ENCODE measurements around the gene ZFHX2.
"Not testable (repeated sequence)": the region's sequence is repeated elsewhere in the genome, so short reads cannot be mapped to it uniquely, and the experiment has no call there.

Gene ZFHX2

DNA sequence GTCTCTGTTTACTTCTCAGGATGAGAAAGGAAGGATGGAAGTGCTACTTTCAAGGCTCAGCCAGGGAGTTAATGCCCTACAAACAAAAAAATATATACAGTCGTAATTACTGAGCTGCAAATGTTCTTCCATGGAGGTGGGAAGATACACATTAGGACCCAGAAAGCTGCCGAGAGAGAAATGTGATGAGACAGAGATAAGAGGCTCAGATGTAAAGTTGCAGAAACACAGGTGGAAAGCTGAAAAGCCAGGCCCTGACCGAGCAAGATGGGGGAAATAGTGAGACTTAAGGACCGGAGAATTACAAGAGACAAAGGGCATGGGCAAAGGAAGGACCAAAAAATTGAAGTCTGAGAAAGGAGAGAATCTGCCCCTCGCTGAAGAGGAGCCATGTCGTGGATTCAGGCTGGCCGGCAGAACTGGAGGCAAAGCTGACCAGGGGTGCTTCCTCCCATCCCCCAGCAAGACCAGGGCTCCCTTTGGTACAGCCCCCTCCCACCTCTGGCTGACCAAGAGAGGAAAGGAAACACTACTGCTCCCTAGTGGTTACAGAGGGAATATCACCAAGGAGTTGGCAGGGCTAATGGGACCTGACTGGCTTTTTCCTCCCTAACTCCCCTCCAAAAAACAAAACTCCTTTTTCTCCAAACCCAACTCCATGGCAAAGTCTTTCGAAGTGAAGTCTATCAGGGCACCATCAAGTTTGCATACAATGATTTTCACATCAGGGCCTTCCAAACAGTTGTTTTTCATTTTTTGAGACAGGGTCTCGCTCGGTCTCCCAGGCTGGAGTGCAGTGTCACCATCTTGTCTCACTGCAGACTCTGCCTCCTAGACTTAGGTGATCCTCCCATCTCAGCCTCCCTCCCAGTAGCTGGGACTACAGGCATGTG is 12.1 kb downstream of the ZFHX2 start:
- DNase-seq (ENCODE audit: low spot score): peak; percentile 56

DNA sequence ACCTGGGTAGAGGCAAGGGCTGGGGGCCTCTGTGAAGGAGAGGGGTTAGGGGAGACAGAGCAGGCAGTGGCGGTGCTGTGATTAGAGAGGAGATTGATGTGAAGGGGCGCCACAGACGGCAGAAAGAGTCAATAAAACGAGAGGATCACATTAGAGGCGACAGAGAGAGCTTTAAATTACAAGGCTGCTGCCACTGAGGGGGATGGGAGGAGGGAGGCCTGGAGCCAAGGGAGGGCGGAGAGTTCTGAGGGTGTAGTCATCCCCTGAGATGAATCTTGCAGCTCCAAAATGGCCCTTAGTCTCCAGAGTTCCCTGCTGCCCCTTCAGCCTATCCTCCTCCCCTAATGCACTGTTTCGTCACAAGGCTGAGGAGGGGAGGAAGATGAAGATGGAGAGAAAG is 12.8 kb downstream of the ZFHX2 start:
- no peak for DNase-seq (ENCODE audit: low spot score)

DNA sequence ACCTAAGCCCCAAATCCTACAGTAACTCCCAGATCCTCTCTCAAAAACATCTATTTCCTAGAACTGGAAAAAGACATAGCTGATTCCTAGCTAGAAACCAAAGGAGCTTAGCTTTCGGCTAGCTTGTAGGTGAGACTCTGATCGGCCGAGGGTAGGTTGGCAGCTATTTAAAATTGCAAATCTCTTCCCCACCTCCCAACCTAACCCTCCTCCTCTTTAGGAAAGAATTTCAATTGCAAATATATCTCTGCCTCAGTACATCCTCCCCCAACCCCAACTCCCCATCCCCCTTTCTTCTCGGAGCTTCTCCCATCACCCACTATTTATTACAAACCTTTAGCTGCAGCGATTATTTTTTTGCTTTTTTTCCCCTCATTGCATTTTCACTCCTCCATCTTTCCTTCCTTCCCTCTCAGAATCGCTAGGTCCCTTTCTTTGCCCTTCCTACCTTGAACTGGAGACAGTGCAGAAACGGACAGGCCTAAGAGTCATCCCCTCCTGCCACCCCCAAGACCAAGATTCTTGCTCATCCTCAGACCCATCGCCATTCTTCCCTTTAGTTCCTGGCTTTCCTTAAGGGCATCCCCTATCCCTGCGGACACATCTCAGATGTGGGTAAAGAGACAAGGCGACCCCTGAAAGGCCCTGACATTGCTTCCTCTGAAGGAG is 13.4 kb downstream of the ZFHX2 start:
- DNase-seq (ENCODE audit: low spot score): no peak

DNA sequence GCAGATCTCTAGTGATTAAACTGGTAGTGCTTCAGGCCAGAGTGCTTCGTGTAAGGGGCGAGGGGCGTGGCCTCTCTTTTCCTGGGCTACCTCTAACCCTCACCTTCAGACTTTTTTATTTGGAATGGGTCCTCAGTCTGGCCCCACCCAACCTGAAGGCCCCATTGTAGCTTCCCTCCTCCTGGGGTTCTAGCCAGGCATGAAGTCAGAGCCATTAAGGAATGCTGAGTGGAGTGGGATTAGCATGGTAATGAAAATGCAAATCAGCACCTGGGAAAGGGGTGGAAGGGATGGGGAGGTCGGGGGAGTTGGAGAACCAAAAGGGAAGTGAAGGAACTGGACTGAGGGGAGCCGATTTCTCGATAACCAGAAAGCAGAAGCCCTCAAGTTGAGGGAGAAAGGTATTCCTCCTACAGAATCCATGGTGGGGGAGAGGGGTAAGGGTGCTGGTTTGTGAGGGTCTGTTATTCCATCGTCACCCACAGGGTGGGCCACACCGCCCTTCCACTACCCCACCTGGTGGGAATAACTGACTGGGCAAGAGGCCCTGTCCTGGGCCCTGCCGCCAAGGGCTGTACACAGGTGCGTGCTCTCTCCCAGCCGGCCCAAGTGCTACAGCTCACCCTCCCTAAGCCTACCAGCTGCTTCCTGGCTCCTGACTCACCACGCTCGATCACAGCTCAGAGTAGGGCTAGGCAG is 14.1 kb downstream of the ZFHX2 start:
- no peak for DNase-seq (ENCODE audit: low spot score)

DNA sequence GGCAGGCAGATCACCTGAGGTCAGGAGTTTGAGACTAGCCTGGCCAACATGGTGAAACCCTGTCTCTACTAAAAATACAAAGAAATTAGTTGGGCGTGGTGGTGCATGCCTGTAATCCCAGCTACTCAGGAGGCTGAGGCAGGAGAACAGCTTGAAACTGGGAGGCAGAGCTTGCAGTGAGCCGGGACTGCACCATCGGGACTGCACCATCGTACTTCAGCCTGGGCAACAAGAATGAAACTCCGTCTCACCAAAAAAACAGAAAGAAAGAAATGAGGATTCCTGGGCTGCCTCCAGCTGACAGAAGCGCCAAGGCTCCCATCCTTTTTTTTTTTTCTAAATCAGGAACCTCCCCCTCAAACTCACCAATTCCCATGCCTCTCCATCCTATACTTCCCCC is 14.7 kb downstream of the ZFHX2 start:
- not testable (repeated sequence) for DNase-seq (ENCODE audit: low spot score)

DNA sequence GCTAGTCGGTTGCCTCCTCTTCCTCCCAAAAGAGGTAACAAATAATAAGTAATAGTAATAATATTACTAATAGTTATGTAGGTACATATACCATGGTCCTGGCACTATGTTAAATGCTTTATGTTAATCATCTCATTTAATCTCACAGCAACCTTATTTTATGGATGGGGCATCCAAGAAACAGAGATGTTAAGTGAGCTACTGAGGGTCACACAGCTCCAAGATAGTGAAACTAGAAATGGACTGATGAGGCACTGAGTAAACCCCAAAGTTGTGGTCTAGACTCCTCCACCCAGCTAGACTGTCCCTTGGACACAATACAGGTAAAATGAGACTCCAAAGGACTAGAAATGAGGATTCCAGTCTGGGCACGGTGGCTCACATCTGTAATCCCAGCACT is 15.1 kb downstream of the ZFHX2 start:
- no peak for DNase-seq (ENCODE audit: low spot score)

DNA sequence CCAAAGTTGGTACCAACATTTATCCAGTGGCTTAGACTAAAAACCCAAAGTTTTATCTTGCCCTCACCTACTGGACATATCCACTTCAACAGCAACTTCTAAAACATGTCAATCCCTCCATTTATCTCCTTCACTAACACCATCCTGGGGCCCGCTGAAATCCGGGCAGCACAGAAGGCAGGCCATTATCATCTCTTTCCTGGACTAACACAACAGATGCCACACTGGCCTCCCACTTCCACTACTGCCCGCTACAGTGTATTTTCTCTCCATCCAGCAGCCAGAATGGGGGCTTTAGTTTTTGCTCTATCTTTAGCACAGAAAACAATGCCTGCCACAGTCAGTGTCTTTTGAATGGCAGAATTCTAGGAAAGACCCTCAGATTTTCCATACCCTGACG is 15.6 kb downstream of the ZFHX2 start:
- no peak for DNase-seq (ENCODE audit: low spot score)

DNA sequence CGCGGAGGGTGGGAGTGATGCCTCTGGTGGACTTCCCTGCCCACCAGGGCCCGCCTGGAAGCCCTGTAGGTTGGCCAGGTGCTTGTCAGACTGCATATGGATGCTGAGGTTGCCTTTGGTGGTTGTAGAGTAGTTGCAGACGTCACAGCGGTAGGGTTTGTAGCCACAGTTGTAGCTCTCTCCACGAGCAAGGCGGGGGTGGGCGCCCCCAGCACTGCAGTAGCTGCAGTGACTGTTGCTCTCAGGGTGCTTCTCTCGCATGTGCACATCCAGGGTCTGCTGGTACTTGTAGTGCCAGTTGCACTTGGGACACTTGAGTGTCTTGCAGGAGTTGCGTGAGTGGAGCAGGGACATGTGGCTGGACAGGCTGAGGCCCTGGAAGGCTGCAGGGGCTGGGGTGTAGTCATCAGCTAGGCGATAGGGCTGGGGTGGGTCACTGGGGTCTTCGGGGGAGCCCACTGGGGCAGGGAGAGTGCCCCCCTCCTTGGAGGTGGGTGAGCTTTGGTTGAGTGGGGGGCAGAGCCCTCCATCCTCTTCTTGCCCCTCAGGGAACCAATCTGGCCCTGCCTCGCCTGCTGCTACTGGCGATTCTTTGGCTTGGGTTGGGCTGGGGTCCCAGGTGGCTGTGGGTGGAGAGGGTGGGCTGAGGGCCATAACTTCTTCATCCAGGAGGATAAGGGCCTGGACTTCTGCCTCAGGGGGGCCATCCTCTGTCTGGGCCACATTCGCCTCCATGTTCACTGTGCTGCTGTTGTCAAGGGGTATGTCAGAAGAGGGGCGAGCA is 17.7 kb downstream of the ZFHX2 start:
- no peak for DNase-seq (ENCODE audit: low spot score)

DNA sequence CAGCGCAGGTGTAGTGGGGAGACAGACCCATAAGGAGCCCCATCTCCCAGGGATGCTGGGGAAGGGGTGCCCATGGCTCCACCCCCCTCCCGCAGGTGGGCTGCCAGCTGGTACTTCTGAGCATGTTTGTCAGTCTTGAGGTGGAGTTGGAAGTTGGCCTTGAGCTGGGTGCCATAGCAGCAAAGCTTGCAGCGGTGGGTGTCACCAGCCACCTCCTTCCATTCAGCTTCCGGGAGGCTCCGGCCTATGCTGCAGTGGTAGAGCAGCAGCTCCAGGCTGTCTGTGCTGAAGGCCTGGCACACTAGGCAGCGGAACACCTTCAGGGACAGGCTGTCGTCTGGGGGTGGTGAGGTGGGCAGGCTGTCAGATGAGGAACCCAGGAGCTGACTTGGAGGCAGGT is 18.9 kb downstream of the ZFHX2 start:
- DNase-seq (ENCODE audit: low spot score): no peak

DNA sequence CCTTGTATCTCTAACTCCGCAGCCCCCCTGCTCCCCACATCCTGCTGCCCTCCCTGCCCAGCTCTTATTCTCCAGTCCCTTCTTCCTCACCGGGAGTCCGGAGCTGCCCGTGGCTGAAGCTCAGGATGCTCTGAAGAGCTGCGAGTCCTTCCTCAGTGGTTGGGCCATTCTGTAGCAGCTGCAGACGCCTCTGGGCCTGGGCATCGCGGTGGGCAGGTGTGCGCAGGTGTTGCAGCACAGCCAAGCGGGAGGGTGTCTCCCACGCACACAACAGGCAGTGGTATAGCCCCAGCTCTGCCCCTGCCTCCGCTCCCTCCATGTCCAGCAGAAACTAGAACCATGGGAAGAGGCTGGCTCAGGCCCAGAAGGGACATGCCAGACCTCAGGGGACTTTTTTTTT is 20.2 kb downstream of the ZFHX2 start:
- DNase-seq (ENCODE audit: low spot score): no peak

DNA sequence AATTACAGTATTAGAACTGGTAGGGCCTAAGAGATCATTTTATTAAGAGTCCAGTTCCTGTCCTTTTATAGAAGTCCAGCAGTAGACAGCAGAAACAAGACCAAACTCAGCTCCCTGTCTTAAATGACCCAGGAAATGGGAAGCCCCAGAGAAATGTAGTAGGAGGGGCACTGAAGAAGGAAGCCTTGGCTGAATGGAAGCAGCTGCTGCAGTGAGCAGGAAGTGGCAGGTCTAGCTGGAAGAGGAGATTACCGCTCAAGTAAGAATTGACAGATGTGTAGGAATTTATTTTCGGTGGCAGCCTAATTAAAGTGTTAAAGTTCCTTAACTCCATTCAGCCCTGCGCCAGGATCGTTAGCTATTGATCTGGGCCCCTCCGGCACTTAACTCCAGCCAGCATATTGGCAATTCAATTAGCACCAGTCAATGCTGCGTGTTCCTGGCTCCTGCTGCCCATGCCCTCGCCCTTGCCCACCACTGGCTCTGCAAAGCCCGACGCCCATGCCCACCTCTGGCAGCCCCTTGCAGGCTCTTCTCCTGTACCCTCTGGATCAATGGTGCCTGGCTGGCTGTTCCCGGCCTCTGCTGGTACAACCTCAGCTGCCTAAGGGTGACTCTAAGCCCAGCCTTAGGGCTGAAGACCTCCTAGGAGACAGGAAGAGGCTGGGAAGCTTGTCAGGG is 21.1 kb downstream of the ZFHX2 start:
- DNase-seq (ENCODE audit: low spot score): no peak

DNA sequence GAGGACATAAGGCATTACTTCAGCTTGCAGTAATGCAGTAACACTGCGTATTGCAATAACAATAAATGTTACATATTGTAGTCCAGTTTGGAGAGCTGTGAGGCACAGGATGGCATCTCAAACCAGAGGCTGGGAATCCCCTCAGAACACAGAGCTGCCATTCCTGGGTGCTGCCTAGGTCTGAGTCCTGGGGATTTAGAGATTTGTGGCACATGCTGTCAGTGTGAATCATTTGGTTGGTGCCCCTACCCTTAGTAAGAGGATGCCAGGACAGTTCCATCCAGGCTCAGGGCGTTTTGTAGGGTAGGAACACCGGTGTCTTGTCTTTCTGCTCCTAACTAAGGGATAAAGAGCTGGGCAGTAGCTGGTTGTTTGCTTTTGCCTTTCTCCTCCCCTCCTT is 22.5 kb downstream of the ZFHX2 start:
- no peak for DNase-seq (ENCODE audit: low spot score)

DNA sequence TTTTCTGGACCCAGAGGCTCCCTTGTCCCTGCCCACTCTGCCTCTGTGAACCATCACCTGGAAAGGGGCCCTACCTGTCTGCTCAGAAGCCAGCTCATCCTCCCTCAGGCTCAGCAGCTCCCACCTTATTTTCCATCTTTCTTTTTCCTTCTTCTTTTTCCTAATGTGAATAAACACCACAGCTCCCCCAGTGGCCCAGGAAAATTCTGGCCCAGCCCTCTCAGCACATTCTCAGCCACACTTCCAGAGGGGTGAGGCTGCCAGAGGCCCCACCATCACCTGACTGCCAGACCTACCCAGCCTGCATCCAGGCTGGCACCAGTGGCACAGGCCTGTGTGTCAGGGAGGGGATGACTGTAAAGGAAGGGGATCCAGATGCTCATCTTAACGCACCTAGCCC is 23.0 kb downstream of the ZFHX2 start:
- DNase-seq (ENCODE audit: low spot score): no peak

DNA sequence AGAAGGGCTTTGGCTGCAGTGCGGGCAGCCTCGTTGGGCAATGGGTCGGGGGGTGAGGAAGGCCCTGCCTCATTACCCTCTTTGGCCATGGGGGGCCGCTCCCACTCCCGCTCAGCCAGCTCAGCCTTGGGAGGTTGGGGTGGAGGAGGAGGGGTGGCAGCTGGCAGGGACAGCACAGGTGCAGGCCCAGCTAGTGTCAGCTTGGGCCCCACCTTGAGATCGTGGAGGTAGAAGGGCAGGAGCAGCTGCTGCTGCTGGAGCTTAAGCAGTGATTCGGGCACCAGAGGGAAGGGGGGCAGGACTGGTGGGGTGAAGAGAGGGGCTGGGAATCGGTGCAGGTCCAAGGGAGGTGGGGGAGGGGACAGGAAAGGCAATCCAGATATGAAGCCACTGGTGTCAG is 26.0 kb downstream of the ZFHX2 start:
- DNase-seq (ENCODE audit: low spot score): no peak

DNA sequence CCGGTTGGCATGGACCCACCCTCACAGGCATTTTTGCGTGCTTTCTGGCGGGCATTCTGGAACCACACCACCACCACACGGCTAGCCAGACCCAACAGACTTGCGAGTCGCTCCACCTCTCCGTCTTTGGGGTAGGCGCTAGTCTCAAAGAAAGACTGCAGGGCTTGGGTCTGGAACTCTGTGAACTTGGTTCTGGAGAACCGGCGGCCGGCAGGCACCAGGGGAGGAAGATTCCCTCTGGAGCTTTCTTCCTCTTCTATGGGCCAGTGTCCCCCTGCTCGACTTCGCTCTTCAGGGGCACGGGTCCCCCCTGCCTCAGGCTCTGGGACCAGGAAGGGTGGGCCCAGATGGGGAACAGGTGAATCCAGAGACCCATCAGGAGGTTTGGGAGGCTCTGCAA is 26.6 kb downstream of the ZFHX2 start:
- no peak for DNase-seq (ENCODE audit: low spot score)

DNA sequence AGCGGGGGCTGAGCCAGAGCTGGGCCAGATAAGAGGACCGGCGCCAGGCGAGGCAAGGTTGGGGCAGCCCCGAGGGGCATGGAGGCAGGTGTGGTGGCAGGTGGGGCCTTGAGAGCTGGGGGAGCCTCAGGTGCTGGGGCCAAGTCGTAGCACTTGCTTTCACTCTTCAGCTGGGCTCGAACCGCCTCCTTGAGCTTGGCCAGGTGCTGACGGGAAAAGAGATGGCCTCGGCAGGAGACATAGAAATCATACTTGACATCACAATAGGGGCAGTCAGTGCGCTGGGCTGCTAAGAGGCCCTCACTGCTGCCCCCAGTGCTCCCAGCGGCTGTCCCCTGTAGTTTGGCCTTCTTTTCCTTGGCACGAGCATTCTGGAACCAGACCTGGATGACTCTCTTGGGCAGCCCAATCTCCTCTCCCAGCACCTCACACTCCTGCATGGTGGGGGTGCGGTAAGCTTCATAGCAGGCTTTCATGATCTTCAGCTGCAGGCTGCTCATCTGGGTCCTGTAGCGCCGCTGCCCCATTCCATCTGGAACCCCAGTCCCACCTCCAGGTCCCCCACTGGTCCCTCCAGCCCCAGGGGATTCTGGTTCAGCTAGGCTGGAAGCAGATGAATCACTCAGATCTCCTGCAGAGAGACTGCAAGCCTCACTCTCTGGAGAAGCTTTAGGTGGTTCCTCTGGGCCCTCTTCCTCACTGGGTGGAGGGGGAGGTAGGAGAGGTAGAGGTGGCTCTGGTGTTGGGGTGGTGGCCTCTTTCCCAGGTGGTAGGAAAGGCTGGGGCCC is 28.1 kb downstream of the ZFHX2 start:
- no peak for DNase-seq (ENCODE audit: low spot score)

DNA sequence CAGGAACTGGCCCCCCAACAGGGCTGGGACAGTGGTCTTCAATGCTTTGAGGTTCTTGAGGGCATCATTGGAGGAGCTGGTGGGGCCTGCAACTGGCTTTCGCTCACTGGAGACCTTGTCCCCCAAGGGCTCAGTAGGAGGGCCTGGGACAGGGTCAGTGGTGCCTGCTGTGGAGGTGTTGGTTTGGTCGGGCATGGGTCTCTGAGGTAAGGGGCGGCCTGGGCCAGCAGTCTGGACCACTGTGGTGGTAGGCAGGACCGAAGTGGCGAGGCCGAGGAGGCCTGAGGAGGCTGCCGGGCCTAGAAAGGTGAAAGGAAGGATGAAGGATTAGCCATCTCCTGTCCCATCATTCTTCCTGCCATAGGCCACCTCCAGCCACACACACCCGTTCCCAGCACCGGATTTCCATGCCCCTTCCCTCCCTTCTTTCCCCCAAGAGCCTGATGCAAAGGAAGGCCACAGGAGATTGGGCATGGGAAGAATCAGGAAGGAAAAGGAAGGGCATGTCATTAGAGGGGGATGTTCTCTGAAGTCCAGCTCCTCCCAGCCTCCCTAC is 28.8 kb downstream of the ZFHX2 start:
- no peak for DNase-seq (ENCODE audit: low spot score)

DNA sequence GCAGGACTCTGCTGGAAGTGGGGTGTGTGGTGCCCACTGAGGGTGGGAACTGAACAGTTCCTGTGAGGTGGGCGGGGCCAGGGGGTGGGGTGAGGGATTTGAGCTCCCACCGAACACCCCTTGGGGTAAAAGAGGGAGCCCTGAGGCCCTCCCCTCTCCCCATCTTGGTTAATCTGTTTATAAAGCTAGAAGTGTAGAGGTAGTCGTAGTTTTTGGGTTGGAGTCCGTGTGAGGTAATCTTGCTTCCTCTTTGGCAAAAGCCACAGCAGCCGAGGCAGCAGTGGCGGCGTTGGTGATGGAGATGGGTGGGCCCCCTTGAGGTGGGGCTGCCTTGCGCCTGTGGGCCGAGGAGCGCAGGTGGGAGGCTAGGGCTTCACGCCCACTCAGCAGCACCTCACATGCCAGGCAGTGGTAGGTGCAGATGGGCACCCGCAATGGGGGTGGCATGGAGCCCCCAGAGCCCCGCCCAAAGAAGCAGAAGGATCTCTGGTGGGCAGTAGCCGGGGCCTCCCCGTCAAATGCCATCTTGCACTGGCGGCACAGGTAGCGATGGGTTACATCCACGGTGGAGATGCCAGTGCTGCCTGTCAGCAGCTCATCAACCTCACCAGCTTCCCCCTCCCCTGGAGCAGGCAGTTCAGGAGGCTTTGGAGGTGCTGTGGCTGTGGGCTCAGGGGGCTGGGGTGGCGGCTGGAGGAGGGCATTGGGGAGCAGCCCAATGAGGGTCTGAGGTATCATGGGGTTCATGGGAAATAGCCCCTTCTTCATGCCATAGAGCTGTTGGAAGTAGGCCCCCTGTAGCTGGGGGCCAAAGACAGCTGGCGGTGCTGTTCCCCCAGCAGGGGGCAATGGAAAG is 29.6 kb downstream of the ZFHX2 start:
- no peak for DNase-seq (ENCODE audit: low spot score)

DNA sequence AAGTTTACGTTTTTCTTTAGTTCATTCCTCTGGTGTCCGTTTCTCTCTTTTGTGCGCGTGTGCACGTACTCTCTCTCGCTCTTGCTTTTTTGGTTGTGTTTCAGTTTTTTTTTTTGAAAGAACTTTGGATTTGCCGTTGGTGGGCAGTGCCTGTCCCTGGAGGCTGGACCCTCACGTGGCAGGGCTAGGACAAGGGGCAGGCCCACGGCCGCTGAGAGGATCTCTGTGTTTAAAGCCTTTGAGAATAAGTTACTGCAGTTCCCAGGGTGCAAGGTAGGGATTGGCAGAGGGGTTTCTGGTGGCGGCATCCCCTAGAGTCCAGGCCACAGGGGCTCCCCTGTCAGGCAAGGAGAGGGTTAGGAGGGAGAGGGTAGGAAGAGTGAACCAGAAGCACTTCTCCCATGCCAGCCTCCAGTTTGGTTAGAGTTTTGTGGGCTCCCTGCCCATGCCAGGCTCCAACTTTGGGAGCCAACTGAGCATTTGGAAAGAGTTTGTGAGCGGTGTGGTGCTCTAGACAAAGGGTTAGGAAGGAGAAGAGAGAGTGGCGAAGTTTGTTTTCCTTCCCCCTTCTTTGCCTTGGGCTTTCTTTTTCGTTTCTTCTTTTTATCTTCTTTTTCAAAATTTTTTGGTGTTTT is 30.5 kb downstream of the ZFHX2 start:
- DNase-seq (ENCODE audit: low spot score): no peak

Data from hematopoietic multipotent progenitor cell treated with erythropoietin and hydrocortisone succinate and interleukin-3 and kit ligand, for 17 days (in vitro differentiated cells).